CD4-positive, alpha-beta memory T cell (primary cell): Measurements from ENCODE around the gene BCL7C. TPM values are rescaled to one million over a fixed set of nuclear protein-coding genes. Genes with fewer than 3 reads are reported as not detected.
A peak's percentile ranks its signal among the peaks of the same experiment; 100 is the strongest.
"Not testable (repeated sequence)": the region's sequence is repeated elsewhere in the genome, so short reads cannot be mapped to it uniquely, and the experiment has no call there.

Experiments used
- CTCF ChIA-PET: fragments of 350-600 bp; sonication (Branson Sonifier 250); formaldehyde crosslinking; loops from one replicate; lab custom pipeline; 2021; ENCODE audit warnings: inconsistent platforms; ENCODE audit not compliant: partially characterized antibody; lab: Charles Lee
- POLR2A ChIA-PET: fragments of 350-600 bp; sonication (Branson Sonifier 250); formaldehyde crosslinking; loops from one replicate; lab custom pipeline; 2021; ENCODE audit not compliant: partially characterized antibody; lab: Charles Lee
- DNase-seq, 5 donors: peaks; one replicate each; pipeline versions ENCODE4 v3.0.0 to v3.0.0-alpha.2; 2020 to 2022; ENCODE audit warnings: mixed read lengths in 1 of 5
- H3K27ac ChIP-seq: one replicate; pipeline ENCODE4 v1.7.0; 2013; ENCODE audit warnings: low read depth, low read length
- H3K27me3 ChIP-seq: 2 replicates; pipeline ENCODE4 v1.7.0; 2013; ENCODE audit warnings: mild to moderate bottlenecking, low read length, moderate library complexity; ENCODE audit not compliant: insufficient read depth
- H3K36me3 ChIP-seq: 2 replicates; pipeline ENCODE4 v1.7.0; 2013; ENCODE audit warnings: mild to moderate bottlenecking, low read length, moderate library complexity; ENCODE audit not compliant: insufficient read depth
- H3K4me1 ChIP-seq: 2 replicates; pipeline ENCODE4 v1.7.0; 2013; ENCODE audit warnings: mild to moderate bottlenecking, low read length, moderate library complexity; ENCODE audit not compliant: insufficient read depth
- H3K4me3 ChIP-seq, 2 donors: one replicate each; pipeline ENCODE4 v1.7.0; 2013; ENCODE audit warnings: low read length in 2 of 2, mild to moderate bottlenecking in 1 of 2
- H3K9me3 ChIP-seq, 2 donors: one replicate each; pipeline ENCODE4 v1.7.0; 2013; ENCODE audit warnings: low read length in 2 of 2, control low read depth in 1 of 2; ENCODE audit not compliant: control insufficient read depth in 1 of 2
- H3K27ac Mint-ChIP-seq, 7 donors: one replicate each; pipeline ENCODE4 v1.8.0; 2020 to 2021; ENCODE audit warnings: mixed read lengths in 7 of 7, mild to moderate bottlenecking in 6 of 7, inconsistent platforms in 3 of 7, moderate library complexity in 3 of 7
- H3K27me3 Mint-ChIP-seq, 2 donors: one replicate each; pipeline ENCODE4 v1.8.0; 2020 to 2021; ENCODE audit warnings: mixed read lengths in 2 of 2
- H3K36me3 Mint-ChIP-seq, 2 donors: one replicate each; pipeline ENCODE4 v1.8.0; 2020 to 2021; ENCODE audit warnings: mixed read lengths in 2 of 2, inconsistent platforms in 1 of 2, mild to moderate bottlenecking in 1 of 2
- H3K4me1 Mint-ChIP-seq, 4 donors: one replicate each; pipeline ENCODE4 v1.8.0; 2020 to 2021; ENCODE audit warnings: mixed read lengths in 4 of 4, mild to moderate bottlenecking in 1 of 4
- H3K4me3 Mint-ChIP-seq, 8 donors: one replicate each; pipeline ENCODE4 v1.8.0; 2020 to 2021; ENCODE audit warnings: mixed read lengths in 8 of 8, mild to moderate bottlenecking in 7 of 8, moderate library complexity in 6 of 8, inconsistent platforms in 3 of 8
- H3K9me3 Mint-ChIP-seq, 8 donors: one replicate each; pipeline ENCODE4 v1.8.0; 2020 to 2021; ENCODE audit warnings: mixed read lengths in 8 of 8, mild to moderate bottlenecking in 5 of 8, inconsistent platforms in 3 of 8, moderate library complexity in 1 of 8
- intact Hi-C: fragments of 100-400 bp; cut with micrococcal nuclease; formaldehyde crosslinking; loops from one replicate; pipeline ENCODE4 v1.15.1; 2023
- polyA plus RNA-seq, 2 donors: library from polyadenylated mRNA; unstranded; fragments of 300-500 nt; fragmentation: Illumina TruSeq; gene quantifications; one replicate each; pipeline ENCODE4 v1.2.3, GENCODE V29; 2021
- total RNA-seq, 2 experiments: library from RNA; stranded (reverse); gene quantifications; one replicate each; pipeline ENCODE4 v1.2.3, GENCODE V29; 2021

Gene BCL7C
- total RNA-seq (10 to 100 TPM; 25.5 to 27.3 TPM), polyA plus RNA-seq (10 to 100 TPM; 45.4 to 53.1 TPM)

GRCh38 chr16:30893744-30894539, at the start of gene BCL7C:
BCL7C (minus strand) TSS chr16:30894077; CDS start chr16:30893944, 133 bp downstream.
- peaks cover 9% of the 10 kb centered on the region for H3K36me3 ChIP-seq
- ChIA-PET CTCF (interaction anchor here (0.9 to 4.3 kb wide), 3 partner anchors 8 to 48 kb away, joined by 3 to 29 read pairs (median 4); no protein-coding TSS in a partner anchor), POLR2A (interaction anchor here (0.7 to 6.3 kb wide), 3 partner anchors 8 to 49 kb away, joined by 3 to 85 read pairs (median 19); no protein-coding TSS in a partner anchor)
- no peaks in the 10 kb centered on the region for H3K27me3 Mint-ChIP-seq
- peaks cover 6 to 19% of the 10 kb centered on the region in 2 donors for H3K36me3 Mint-ChIP-seq
- peak within 1 kb of the TSS; percentile 85 to 97 (median 93) for H3K27ac Mint-ChIP-seq
- peak within 1 kb of the TSS; percentile 79 for H3K27ac ChIP-seq
- H3K4me1 ChIP-seq, result peaks cover 35% of the 10 kb centered on the region
- H3K4me3 ChIP-seq, result peak within 1 kb of the TSS; percentile 52 to 75
- peaks cover 0 to 3% (median 0%) of the 10 kb centered on the region in 8 donors for H3K9me3 Mint-ChIP-seq
- no peaks in the 10 kb centered on the region for H3K27me3 ChIP-seq
- no peaks in the 10 kb centered on the region for H3K9me3 ChIP-seq
- H3K4me3 Mint-ChIP-seq, result peak within 1 kb of the TSS; percentile 85 to 95 (median 90)
- H3K4me1 Mint-ChIP-seq, result peaks cover 29 to 55% (median 43%) of the 10 kb centered on the region in 4 donors
- DNase-seq, result peak; percentile 63 to 82 (median 67)
- intact Hi-C loops, result loop anchor here (1.0 kb wide), 1 partner anchor 19 kb away; no protein-coding TSS in a partner anchor

DNA sequence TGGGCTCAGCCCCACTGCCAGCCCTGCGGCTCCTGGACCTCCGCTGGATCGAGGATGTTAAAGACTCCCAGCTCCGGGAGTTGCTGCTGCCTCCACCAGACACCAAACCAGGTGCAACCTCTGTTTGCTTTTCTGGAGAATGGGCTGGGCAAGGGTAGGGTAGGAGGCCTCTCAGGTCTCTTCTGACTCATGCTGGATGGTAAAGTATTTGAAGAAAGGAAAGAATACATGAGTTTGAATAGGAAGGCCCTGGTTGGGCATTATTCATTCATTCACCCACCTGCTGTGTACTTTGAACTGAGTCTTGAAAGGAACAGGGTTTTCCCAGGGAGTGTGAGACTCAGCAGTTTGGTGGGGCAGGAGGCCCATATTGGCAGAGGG, 48.5 kb upstream of the BCL7C start:
- H3K36me3 ChIP-seq, result no peaks in the 10 kb centered on the region
- H3K9me3 ChIP-seq, result no peaks in the 10 kb centered on the region
- CTCF ChIA-PET, result interaction anchor here (0.6 to 6.9 kb wide), 17 partner anchors 8 to 555 kb away, joined by 3 to 70 read pairs (median 4); partner anchors contain the start of gene PHKG2
- peaks cover 9% of the 10 kb centered on the region for H3K4me1 ChIP-seq
- H3K4me1 Mint-ChIP-seq, result peaks cover 9 to 24% (median 18%) of the 10 kb centered on the region in 4 donors
- POLR2A ChIA-PET, result interaction anchor here (0.7 to 1.9 kb wide), 8 partner anchors 8 to 332 kb away, joined by 3 to 10 read pairs (median 4); partner anchors contain the start of genes FBXL19, SETD1A and ZNF689
- intact Hi-C loops, result loop anchor here (1.0 to 2.0 kb wide), 3 partner anchors 20 to 98 kb away; partner anchors contain the start of gene FBXL19
- no peaks in the 10 kb centered on the region for H3K27me3 Mint-ChIP-seq
- H3K27me3 ChIP-seq, result no peaks in the 10 kb centered on the region
- H3K27ac Mint-ChIP-seq, result peak overlapping the region in 3 of 7 donors; percentile 41 to 59 (median 50)
- no peak overlapping the region for H3K27ac ChIP-seq
- H3K4me3 ChIP-seq, result peak overlapping the region in 1 of 2 donors; percentile 22
- H3K36me3 Mint-ChIP-seq, result peaks cover 0 to 9% of the 10 kb centered on the region in 2 donors
- no peaks in the 10 kb centered on the region for H3K9me3 Mint-ChIP-seq
- H3K4me3 Mint-ChIP-seq, result peak overlapping the region in 1 of 8 donors; percentile 15
- DNase-seq, result no peak

DNA sequence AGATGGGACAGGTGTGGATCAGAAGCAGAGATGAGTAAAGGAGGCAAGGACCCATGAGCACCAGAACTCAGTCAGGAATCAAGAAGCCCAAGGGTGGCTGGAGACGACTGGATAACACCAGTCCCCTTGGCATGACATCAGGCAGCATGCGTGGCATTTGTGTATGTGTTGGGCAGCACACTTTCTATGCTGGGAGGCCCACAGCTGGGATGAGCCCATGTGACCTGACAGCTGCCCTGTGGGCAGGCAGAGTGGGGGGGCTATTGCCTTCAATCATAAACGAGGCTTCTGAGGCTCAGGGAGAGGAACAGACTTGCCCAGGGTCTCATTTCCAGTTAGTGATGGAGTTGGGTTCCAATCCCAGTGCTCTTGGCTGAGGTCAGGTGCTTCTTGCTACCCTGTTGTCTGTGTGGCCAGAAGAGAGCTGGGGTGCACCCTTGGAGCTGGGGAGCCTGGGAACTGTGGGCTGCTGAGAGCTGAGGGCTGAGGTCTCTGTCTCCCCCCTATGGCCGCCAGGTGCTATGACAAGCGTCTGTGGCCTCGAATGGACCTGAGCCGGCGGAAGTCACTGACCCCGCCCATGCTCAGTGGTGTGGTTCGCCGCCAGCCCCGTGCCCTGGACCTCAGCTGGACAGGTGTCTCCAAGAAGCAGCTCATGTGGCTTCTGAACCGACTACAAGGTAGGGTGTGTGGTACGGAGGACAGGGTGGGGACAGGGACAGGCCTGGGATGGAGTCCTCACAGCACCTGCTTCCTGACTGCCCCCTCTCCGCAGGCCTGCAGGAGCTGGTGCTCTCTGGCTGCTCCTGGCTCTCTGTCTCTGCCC, 47.9 kb upstream of the BCL7C start:
- DNase-seq, result peak; percentile 46 to 60 (median 59)
- Mint-ChIP-seq H3K4me1 (peaks cover 9 to 24% (median 21%) of the 10 kb centered on the region in 4 donors), H3K36me3 (peaks cover 0 to 11% of the 10 kb centered on the region in 2 donors), H3K9me3 (no peaks in the 10 kb centered on the region), H3K4me3 (peak overlapping the region in 3 of 8 donors; percentile 15 to 29 (median 29)), H3K27ac (peak overlapping the region in 4 of 7 donors; percentile 5 to 78 (median 49)), H3K27me3 (no peaks in the 10 kb centered on the region)
- intact Hi-C loops, result loop anchor here (1.0 to 2.0 kb wide), 3 partner anchors 19 to 98 kb away; partner anchors contain the start of gene FBXL19
- CTCF ChIA-PET, result interaction anchor here (0.6 to 6.9 kb wide), 22 partner anchors 8 to 555 kb away, joined by 3 to 70 read pairs (median 4); partner anchors contain the start of genes ARMC5, FBXL19, PHKG2 and PRR14
- peak overlapping the region in 1 of 2 donors; percentile 22 for H3K4me3 ChIP-seq
- no peak overlapping the region for H3K27ac ChIP-seq
- no peaks in the 10 kb centered on the region for H3K27me3 ChIP-seq
- H3K36me3 ChIP-seq, result no peaks in the 10 kb centered on the region
- H3K9me3 ChIP-seq, result no peaks in the 10 kb centered on the region
- H3K4me1 ChIP-seq, result peaks cover 9% of the 10 kb centered on the region
- POLR2A ChIA-PET, result interaction anchor here (0.6 to 1.9 kb wide), 9 partner anchors 8 to 331 kb away, joined by 3 to 10 read pairs (median 6); partner anchors contain the start of genes FBXL19 and ZNF689

GRCh38 chr16:30939571-30939970, 45.7 kb upstream of the BCL7C start:
- CTCF ChIA-PET, result interaction anchor here (2.9 to 6.9 kb wide), 4 partner anchors 14 to 519 kb away, joined by 7 to 70 read pairs (median 46); partner anchors contain the start of gene ARMC5
- not testable (repeated sequence) for H3K27me3 Mint-ChIP-seq

DNA sequence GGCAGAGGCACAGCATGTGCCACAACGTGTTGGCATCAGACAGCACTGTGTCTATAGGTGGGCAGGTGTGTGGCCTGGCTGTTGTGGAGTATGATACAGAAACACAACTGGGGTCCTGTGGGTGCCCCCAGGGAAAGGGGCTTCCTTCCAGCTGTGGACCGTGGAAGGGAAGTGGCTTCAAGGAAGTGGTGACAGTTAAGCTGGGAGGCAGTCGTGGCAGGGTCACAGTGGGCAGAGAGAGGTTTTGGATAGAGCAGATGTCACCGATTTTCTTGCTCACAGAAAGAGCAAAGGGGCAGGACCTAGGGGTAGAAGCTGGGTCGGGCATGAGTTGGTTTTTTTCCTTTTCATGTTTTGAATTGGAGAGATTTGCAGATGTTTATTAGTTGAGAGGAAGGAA, 43.8 kb upstream of the BCL7C start:
- no peak for DNase-seq
- H3K27ac Mint-ChIP-seq, result peak overlapping the region in 3 of 7 donors; percentile 14 to 62 (median 27)
- Histone ChIP-seq H3K4me1 (peaks cover 18% of the 10 kb centered on the region), H3K9me3 (no peaks in the 10 kb centered on the region), H3K36me3 (no peaks in the 10 kb centered on the region), H3K4me3 (no peak overlapping the region), H3K27me3 (no peaks in the 10 kb centered on the region), H3K27ac (no peak overlapping the region)
- ChIA-PET POLR2A (no interaction called here), CTCF (interaction anchor here (0.8 to 6.1 kb wide), 2 partner anchors 93 to 126 kb away, joined by 3 to 70 read pairs; no protein-coding TSS in a partner anchor)
- no peak overlapping the region for H3K4me3 Mint-ChIP-seq
- peaks cover 0 to 1% (median 0%) of the 10 kb centered on the region in 8 donors for H3K9me3 Mint-ChIP-seq
- H3K4me1 Mint-ChIP-seq, result peaks cover 16 to 32% (median 26%) of the 10 kb centered on the region in 4 donors
- no peaks in the 10 kb centered on the region for H3K27me3 Mint-ChIP-seq
- intact Hi-C loops, result no loop called here
- peaks cover 0 to 10% of the 10 kb centered on the region in 2 donors for H3K36me3 Mint-ChIP-seq

More at GRCh38 chr16:30939571-30939970, 45.7 kb upstream of the BCL7C start:
- DNase-seq, H3K27me3 ChIP-seq, H3K27ac Mint-ChIP-seq, H3K36me3 ChIP-seq, H3K36me3 Mint-ChIP-seq, H3K4me3 ChIP-seq, H3K9me3 Mint-ChIP-seq, H3K9me3 ChIP-seq, intact Hi-C loops, H3K27ac ChIP-seq, H3K4me3 Mint-ChIP-seq: not testable (repeated sequence)
- POLR2A ChIA-PET, result interaction anchor here (1.6 kb wide), 1 partner anchor 95 kb away, joined by 5 read pairs; no protein-coding TSS in a partner anchor
- peaks cover 16% of the 10 kb centered on the region for H3K4me1 ChIP-seq
- H3K4me1 Mint-ChIP-seq, result peaks cover 15 to 32% (median 26%) of the 10 kb centered on the region in 4 donors

GRCh38 chr16:30934827-30935557, 41.1 kb upstream of the BCL7C start:
- DNase-seq, result no peak
- H3K27me3 ChIP-seq, result no peaks in the 10 kb centered on the region
- H3K4me1 Mint-ChIP-seq, result peaks cover 11 to 21% (median 16%) of the 10 kb centered on the region in 4 donors
- ChIA-PET CTCF (interaction anchor here (0.7 to 1.5 kb wide), 4 partner anchors 8 to 207 kb away, joined by 3 to 4 read pairs (median 4); no protein-coding TSS in a partner anchor), POLR2A (no interaction called here)
- intact Hi-C loops, result no loop called here
- no peak overlapping the region for H3K4me3 ChIP-seq
- peak overlapping the region in 4 of 7 donors; percentile 19 to 62 (median 31) for H3K27ac Mint-ChIP-seq
- H3K4me3 Mint-ChIP-seq, result no peak overlapping the region
- H3K27me3 Mint-ChIP-seq, result no peaks in the 10 kb centered on the region
- H3K36me3 ChIP-seq, result peaks cover 13% of the 10 kb centered on the region
- H3K9me3 ChIP-seq, result no peaks in the 10 kb centered on the region
- peaks cover 8% of the 10 kb centered on the region for H3K4me1 ChIP-seq
- H3K36me3 Mint-ChIP-seq, result peaks cover 11 to 22% of the 10 kb centered on the region in 2 donors
- peaks cover 0 to 1% (median 0%) of the 10 kb centered on the region in 8 donors for H3K9me3 Mint-ChIP-seq
- no peak overlapping the region for H3K27ac ChIP-seq
